ENCODE measurements around the gene GPR25. TPM values are rescaled to one million over a fixed set of nuclear protein-coding genes. Genes with fewer than 3 reads are reported as not detected.

The GPR25 gene
- total and polyA plus RNA-seq, 2 experiments from 2014 or later, result 0.12 TPM; not detected in 1

GRCh38 chr1:200887772-200888348 is 15.1 kb downstream of the GPR25 start:
- TF ChIP-seq CTCF (IDR thresholded peaks at IDR 0.05; ENCODE audit: low read depth, low read length), result no peak
- H3K4me1 ChIP-seq (ENCODE audit: low read depth), result peaks cover 10% of the 10 kb centered on the region
- H3K27ac ChIP-seq, result no peak overlapping the region
- no peak overlapping the region for H3K4me3 ChIP-seq
- no peaks in the 10 kb centered on the region for H3K27me3 ChIP-seq
- no peak for DNase-seq (ENCODE audit: low read depth in 1 of 2, low spot score in 1 of 2)
- no peaks in the 10 kb centered on the region for H3K36me3 ChIP-seq
- H3K9me3 ChIP-seq (ENCODE audit: low read depth), result no peaks in the 10 kb centered on the region

GRCh38 chr1:200888349-200888838 is 15.6 kb downstream of the GPR25 start:
- DNase-seq (ENCODE audit: low read depth in 1 of 2, low spot score in 1 of 2), result peak in 1 of 2 donors; percentile 36
- H3K27me3 ChIP-seq, result no peaks in the 10 kb centered on the region
- no peaks in the 10 kb centered on the region for H3K9me3 ChIP-seq (ENCODE audit: low read depth)
- no peaks in the 10 kb centered on the region for H3K36me3 ChIP-seq
- H3K27ac ChIP-seq, result no peak overlapping the region
- TF ChIP-seq CTCF (IDR thresholded peaks at IDR 0.05; ENCODE audit: low read depth, low read length), result no peak
- no peak overlapping the region for H3K4me3 ChIP-seq
- H3K4me1 ChIP-seq (ENCODE audit: low read depth), result peaks cover 10% of the 10 kb centered on the region

- Histone ChIP-seq H3K4me1 (ENCODE audit: low read depth) (peaks cover 14% of the 10 kb centered on the region), H3K27me3 (no peaks in the 10 kb centered on the region), H3K36me3 (no peaks in the 10 kb centered on the region), H3K4me3 (no peak overlapping the region), H3K27ac (no peak overlapping the region), H3K9me3 (ENCODE audit: low read depth) (no peaks in the 10 kb centered on the region)
- TF ChIP-seq CTCF (IDR thresholded peaks at IDR 0.05; ENCODE audit: low read depth, low read length), result no peak
- DNase-seq (ENCODE audit: low read depth in 1 of 2, low spot score in 1 of 2), result no peak
These were observed 16.8 kb downstream of the GPR25 start for GRCh38 chr1:200889571-200889970.

DNA sequence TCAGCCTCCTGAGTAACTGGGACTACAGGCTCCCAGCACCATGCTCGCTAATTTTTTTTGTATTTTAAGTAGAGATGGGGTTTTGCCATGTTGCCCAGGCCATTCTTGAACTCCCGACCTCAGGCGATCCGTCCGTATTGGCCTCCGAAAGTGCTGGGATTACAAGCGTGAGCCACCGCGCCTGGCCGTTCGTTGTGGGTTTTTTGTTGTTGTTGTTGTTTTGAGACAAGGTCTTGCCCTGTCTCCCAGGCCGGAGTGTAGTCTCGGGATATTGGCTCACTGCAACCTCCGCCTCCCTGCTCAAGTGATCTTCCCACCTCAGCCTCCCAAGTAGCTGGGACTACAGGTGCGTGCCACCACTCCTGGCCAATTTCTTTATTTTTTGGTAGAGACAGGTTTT is 17.2 kb downstream of the GPR25 start:
- H3K4me1 ChIP-seq (ENCODE audit: low read depth), result peaks cover 14% of the 10 kb centered on the region
- DNase-seq (ENCODE audit: low read depth in 1 of 2, low spot score in 1 of 2), result no peak
- H3K9me3 ChIP-seq (ENCODE audit: low read depth), result no peaks in the 10 kb centered on the region
- TF ChIP-seq CTCF (IDR thresholded peaks at IDR 0.05; ENCODE audit: low read depth, low read length), result no peak
- no peaks in the 10 kb centered on the region for H3K27me3 ChIP-seq
- H3K27ac ChIP-seq, result no peak overlapping the region
- no peaks in the 10 kb centered on the region for H3K36me3 ChIP-seq
- H3K4me3 ChIP-seq, result no peak overlapping the region

DNA sequence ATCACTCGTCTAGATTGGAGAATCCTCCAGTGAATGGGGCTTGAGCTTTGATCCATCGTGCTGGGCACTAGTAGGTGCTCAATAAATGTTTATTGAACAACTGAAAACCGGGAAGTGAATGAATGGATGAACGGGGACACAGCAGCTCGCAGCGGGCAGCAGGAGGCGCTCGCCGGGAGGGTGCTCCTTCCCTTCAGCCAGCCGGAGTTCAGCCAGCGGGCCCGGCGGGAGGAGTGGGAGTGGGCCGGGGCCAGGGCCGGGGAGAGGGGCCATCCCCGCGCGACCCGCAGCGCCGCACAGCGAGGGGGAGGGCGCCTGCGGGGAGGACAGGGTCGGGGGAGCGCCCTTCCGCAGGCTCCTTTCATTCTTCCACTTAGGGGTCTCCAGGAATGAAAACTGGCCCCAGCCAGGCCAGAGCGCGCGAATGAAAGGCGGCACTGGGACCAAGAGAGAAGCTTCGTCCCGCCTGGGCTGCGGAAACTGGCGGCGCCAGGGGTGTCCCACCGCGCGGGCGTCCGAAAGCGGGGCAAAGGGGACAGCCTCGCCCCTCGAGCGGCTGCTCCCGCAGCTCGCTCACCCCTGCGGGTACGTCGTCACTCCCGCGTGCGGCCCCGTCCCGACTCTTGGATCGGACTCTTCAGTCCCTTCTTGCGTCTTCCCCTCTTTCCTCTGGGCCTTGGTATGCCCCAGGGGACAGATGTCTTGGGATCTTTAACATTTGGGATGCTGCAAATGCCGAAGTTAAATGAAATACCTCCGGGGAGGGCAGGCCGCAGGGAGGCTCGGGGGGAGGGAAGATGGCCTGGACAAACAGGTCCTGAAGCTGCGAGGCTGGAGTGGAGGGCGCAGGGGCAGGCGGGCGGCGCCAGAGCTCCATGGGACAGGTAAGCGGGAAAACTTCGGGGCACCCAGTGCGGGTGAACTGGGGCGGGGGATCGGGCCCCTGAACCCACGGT is 18.3 kb downstream of the GPR25 start:
- peaks cover 14% of the 10 kb centered on the region for H3K4me1 ChIP-seq (ENCODE audit: low read depth)
- H3K27me3 ChIP-seq, result no peaks in the 10 kb centered on the region
- no peaks in the 10 kb centered on the region for H3K9me3 ChIP-seq (ENCODE audit: low read depth)
- H3K4me3 ChIP-seq, result peak overlapping the region; percentile 54
- no peaks in the 10 kb centered on the region for H3K36me3 ChIP-seq
- peak; percentile 64 for TF ChIP-seq CTCF (IDR thresholded peaks at IDR 0.05; ENCODE audit: low read depth, low read length)
- H3K27ac ChIP-seq, result peak overlapping the region; percentile 82
- DNase-seq (ENCODE audit: low read depth in 1 of 2, low spot score in 1 of 2), result peak; percentile 52 to 78
